Right renal pelvis (tissue), 4 donors: Measurements from ENCODE around the gene NDUFV2. TPM values are rescaled to one million over a fixed set of nuclear protein-coding genes. Genes with fewer than 3 reads are reported as not detected.
"Not testable (repeated sequence)": the region's sequence is repeated elsewhere in the genome, so short reads cannot be mapped to it uniquely, and the experiment has no call there.

ENCODE experiments used
- DNase-seq, 4 donors: peaks; one replicate each; pipeline ENCODE4 v3.0.0-alpha.2; 2013; ENCODE audit warnings: low read depth in 4 of 4, low spot score in 3 of 4, missing footprints in 1 of 4
- polyA plus RNA-seq, 4 donors: library from polyadenylated mRNA; unstranded; fragments of 120-200 nt; gene quantifications; one replicate each; pipeline ENCODE4 v1.2.1, GENCODE V29; 2013; ENCODE audit not compliant: insufficient read length in 4 of 4

The NDUFV2 gene
- polyA plus RNA-seq, 4 donors, result 133 to 163 (median 156) TPM

DNA sequence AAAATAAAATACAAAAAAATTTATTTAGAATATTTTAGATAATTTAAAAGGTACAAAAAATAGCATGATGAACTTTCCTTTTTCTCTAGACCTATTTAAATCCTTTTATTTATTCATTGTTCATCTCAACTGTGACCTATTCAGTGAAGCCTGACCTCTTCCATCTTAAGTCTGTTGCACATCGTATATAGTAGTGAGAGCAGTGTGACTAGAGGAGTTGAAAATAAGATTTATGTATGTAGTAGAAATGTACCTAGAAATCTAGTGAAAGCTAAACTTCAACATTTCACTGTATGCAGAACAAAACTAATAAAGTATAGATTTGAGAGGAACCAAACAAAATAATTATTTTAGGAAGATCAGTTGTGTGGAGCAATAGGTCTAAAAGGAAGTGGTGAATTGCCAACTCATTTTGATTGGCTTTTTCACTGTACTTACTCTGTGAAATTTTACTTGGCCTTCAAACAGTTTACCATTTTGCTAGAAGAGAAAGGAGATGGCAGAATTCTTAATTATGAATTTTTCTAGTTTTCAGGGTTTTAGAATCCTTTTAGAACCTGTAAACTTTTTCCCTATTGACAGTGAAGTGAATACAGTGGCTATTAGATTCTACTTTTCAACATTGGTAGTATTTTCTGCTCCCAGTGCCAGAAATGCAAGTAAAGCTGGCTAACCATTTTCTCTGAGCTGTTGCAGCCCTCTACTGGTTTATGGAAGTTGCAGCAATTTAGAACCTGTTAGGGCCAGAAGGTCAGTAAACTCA, 45.1 kb downstream of the NDUFV2 start:
- DNase-seq, result peak in 3 of 4 donors; percentile 20 to 36 (median 28)

DNA sequence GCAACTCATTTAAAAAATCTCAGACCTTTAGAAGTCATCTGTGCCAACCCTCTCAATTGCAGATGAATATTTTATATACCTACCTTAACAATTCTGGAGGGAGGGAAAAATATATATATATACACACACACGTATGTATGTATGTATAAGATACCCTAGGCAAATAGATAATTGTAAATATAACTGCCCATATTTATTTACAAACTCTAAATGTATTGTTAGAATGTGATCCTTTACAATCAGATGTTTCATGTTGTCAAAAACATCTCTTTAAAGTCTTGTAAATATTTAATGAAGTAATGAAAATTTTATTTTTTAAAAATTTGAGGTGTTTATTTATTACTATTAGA, 45.7 kb downstream of the NDUFV2 start:
- no peak for DNase-seq

DNA sequence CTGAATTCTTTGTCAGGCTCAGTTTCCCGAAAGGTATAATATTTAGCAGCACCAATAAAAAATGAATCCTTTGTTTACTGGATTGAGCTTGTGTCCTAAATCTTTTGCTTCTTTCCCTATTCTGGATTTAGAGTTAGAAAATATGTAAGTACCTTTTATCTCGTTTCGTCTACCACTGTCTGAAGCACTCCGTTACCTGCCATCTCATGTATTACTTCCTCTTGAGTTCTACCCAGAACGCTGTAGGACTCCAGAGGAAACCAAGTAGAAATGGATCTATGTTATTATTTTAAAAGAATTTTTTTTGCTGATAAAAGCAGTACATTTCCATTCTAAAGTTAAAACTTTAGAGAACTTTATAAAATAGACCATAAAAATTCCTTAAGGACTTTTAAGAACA, 47.6 kb downstream of the NDUFV2 start:
- no peak for DNase-seq

DNA sequence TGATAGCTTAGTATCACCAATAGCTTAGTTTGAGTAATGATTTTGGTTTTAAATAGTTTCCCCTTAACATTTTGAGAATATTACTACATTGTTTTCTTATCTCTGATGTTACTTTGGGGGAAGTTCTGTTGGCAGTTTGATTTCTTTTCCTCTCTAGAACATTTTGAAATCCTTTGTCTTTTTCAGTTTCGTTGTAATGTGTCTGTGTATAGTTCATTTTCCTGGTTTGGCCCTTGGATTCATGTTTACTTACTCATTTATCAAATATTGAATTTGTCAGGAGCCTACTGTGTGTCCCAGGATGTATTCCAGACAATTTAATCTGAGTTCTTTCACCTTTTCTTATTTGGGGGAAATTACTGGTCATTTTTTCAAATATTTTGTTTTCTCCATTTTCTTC, 50.8 kb downstream of the NDUFV2 start:
- no peak for DNase-seq

DNA sequence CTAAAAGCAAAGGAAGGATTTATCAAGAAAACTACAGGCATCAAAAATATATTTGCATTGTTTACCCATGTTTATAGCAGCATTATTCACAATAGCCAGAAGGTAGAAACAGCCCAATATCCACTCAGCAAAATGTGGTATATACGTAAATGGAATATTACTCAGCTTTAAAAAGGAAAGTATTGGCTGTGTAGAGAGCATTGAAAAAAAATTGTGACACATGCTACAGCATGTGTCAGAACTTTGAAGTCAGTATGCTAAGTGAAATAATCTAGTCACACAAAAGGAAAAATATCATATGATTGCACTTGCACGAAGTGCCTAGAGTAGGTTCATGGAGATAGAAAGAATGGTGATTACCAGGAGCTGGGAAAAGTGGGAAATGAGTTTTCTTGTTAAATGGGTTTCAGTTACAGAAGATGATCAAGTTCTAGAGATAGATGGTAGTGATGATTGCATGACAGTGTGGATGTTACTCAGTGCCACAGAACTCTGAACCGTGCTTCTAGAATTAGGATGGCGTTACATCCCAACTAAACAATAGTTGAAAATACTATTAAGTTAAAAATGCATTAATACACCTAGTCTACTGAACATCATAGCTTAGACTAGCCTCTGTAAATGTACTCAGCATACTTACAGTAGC, 54.2 kb downstream of the NDUFV2 start:
- DNase-seq, result no peak

DNA sequence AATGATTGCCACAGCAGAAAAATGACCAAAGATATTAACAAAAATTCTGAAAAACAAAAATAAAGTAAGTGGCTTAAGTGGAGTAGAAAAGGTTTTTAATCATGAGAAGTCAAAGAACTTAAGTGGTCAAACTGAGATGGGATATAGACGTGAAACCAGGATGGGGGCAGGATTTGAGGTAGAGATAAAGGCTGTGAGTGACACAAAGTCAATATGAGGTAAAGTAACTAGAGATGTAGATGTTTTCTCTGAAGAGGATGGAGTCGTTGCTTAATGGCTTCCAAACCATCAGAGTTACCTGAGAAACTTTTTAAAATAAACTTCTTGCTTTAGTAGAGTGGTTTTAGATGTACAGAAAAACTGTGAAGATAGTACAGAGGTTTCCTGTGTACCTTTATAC, 55.3 kb downstream of the NDUFV2 start:
- no peak for DNase-seq

DNA sequence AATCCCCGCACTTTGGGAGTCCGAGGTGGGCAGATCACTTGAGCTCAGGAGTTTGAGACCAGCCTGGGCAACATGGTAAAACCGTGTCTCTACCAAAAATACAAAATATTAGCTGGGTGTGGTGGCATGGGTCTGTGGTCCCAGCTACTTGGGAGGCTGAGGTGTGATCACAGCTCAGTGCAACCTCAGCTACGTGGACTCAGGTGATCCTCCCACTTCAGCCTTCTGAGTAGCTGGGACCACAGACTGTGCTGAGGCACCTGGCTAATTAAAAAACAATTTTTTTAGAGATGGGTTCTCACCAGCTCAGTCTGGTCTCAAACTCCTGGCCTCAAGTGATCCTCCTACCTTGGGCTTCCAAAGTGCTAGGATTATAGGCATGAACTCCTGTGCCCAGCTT, 57.5 kb downstream of the NDUFV2 start:
- no peak for DNase-seq

DNA sequence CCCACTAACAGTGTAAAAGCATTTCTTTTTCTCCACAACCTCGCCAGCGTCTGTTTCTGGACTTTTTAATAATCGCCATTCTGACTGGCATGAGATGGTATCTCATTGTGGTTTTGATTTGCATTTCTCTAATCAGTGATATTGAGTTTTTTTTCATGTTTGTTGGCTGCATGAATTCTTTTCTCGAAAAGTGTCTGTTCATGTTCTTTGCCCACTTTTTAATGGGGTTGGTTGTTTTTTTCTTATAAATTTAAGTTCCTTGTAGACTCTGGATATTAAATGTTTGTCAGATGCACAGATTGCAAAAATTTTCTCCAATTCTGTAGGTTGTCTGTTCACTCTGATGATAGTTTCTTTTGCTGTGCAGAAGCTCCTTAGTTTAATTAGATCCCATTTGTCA, 60.2 kb downstream of the NDUFV2 start:
- DNase-seq, result not testable (repeated sequence)

DNA sequence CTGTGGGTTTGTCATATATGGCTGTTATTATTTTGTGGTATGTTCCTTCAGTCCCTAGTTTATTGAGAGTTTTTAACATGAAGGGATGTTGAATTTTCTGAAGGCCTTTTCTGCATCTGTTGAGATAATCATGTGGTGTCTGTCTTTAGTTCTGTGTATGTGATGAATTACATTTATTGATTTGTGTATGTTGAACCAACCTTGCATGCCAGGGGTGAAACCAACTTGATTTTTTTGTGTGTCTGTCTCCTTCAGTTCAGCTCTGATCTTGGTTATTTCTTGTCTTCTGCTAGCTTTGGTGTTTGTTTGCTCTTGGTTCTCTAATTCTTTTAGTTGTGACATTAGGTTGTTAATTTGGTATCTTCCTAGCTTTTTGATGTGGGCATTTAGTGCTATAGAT, 61.6 kb downstream of the NDUFV2 start:
- not testable (repeated sequence) for DNase-seq

DNA sequence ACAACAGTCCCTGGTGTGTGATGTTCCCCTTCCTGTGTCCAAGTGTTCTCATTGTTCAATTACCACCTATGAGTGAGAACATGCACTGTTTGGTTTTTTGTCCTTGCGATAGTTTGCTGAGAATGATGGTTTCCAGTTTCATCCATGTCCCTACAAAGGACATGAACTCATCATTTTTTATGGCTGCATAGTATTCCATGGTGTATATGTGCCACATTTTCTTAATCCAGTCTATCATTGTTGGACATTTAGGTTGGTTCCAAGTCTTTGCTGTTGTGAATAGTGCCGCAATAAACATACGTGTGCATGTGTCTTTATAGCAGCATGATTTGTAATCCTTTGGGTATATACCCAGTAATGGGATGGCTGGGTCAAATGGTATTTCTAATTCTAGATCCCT, 63.4 kb downstream of the NDUFV2 start:
- DNase-seq, result not testable (repeated sequence)

DNA sequence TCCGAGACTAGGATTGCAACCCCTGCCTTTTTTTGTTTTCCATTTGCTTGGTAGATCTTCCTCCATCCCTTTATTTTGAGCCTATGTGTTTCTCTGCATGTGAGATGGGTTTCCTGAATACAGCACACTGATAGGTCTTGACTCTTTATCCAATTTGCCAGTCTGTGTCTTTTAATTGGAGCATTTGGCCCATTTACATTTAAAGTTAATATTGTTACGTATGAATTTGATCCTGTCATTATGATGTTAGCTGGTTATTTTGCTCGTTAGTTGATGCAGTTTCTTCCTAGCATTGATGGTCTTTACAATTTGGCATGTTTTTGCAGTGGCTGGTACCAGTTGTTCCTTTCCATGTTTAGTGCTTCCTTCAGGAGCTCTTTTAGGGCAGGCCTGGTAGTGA, 67.0 kb downstream of the NDUFV2 start:
- DNase-seq, result not testable (repeated sequence)

DNA sequence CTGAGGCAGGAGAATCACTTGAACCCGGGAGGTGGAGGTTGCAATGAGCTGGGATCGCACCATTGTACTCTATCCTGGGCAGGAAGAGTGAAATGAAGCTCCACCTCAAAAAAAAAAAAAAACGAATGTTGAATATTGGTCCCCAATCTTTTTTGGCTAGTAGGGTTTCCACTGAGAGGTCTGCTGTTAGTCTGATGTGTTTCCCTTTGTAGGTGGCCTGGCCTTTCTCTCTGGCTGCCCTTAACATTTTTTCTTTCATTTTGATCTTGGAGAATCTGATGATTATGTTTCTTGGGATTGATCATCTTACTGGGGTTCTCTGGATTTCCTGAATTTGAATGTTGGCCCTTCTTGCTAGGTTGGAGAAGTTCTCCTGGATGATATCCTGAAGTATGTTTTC, 69.4 kb downstream of the NDUFV2 start:
- not testable (repeated sequence) for DNase-seq

DNA sequence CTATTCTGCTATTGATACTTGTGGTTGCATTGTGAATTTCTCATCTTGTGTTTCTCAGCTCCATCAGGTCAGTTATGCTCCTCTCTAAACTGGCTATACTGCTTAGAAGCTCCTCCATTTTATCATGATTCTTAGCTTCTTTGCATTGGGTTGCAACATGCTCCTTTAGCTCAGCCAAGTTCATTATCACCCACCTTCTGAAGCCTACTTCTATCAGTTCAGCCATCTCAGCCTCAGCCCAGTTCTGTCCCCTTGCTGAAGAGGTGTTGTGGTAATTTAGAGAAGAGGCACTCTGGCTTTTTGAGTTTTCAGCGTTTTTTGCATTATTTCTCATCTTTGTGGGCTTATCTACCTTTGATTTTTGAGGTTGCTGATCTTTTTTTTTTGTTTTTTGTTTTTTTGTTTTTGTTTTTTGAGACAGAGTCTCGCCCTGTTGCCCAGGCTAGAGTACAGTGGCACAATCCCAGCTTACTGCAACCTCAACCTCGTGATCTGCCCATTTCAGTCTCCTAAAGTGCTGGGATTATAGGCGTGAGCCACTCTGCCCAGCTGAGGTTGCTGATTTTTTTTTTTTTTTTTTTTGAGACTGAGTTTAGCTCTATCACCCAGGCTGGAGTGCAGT, 70.1 kb downstream of the NDUFV2 start:
- DNase-seq, result no peak

DNA sequence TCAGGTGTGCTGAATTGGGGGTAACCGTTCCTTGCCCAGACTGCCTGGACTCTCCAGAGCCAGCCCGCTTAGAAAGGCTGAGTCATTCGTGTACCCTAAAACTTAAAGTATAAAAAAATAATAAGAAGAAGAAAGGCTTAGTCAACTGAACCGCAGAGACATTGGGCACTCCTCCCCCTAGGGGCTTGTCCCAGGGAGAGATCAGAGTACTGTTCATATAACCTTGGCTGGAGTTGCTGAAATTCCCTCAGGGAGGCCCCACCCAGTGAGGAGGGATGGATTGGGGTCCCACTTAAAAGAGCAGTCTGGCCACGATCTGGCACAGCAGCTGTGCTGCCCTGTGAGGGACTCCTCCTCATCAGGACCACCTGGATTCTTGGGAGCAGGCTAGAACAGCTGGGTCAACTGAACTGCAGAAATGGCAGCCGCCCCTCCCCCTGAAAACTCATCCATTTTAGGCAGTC, 71.3 kb downstream of the NDUFV2 start:
- DNase-seq, result no peak

DNA sequence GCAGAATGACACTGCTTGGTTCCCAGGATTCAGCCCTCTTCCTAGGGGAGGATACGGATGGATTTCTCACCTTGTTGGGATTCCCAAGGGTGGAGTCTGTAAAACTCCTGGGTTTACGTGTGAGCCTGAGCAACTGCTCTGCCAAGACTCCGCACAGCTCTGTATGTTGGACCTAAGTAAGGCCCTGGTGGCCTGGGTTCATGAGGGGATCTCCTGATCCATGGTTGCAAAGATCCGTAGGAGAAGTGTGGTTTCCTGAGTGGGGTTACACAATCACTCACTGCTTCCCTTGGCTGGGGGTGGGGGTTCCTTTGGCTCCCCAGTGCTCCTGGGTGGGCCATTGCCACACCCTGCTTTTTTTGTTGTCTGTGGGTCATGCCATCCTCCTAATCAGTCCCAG, 71.8 kb downstream of the NDUFV2 start:
- no peak for DNase-seq

DNA sequence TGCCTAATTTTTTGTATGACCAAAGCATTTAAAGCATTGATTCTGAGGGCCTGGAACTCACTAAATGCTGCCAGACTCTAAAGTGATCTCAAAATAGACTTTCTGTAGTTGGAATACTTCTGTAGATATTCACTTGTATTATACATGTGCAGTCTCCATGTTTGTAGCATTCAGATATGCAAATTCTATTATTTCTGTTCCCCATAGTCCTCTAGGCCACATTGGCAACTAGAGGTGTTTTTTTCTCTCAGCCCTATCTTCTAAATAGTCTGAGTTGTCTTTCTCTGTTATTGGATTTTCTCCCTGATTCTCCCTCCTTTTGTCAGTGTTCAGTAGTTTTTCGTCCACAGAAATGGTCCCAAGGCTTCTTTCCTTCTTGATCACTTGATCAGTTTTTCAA, 72.6 kb downstream of the NDUFV2 start:
- no peak for DNase-seq

DNA sequence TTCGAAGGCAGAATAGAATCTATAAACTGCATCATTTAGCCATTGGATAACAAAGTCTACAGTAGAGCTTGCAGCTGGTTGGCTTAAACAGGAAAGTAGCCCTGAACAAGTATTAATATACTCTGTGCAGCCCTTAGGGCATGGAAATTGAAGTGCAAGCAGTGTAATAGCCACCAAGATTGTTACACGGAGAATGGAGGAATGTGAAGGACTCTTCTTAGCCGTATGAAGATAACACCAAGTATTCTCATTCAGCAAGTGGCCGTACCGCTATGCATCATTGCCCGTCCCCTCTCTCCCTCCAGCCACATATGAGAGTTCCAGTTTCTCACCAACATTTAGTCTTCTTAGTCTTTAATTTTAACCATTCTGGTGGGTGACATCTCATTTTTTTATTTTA, 74.5 kb downstream of the NDUFV2 start:
- DNase-seq, result no peak

DNA sequence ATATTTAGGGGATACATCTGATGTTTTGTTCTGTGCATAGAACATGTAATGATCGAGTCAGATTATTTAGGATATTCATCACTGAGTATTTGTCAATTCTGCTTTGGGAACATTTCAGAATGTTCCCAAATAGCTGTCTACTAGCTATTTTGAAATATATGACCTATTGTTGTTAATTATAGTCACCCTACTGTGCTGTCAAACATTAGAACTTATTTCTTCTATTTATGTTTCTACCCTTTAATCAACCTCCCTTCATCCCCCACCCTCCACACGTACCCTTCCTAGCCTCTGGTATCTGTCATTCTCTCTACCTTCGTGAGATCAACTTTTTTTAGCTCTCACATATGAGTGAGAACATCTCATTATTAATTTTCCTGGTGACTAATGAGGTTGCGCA, 75.0 kb downstream of the NDUFV2 start:
- DNase-seq, result no peak

DNA sequence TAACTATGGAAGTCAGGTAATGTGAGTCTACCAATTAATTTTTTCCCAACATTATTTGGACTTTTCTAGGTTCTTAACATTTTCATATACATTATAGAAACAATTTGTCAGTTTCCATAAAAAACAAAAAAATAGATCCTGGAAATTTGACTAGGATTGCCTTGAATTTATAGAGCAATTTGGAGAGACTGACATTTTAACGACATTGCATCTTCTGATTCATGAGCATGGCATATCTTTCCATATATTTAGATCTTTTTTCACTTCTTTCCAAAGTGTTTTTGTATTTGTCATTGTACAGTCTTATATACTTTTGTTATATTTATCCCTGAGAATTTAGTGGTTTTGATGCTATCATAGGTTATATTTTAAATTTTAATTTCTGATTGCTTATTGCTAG, 76.1 kb downstream of the NDUFV2 start:
- no peak for DNase-seq

DNA sequence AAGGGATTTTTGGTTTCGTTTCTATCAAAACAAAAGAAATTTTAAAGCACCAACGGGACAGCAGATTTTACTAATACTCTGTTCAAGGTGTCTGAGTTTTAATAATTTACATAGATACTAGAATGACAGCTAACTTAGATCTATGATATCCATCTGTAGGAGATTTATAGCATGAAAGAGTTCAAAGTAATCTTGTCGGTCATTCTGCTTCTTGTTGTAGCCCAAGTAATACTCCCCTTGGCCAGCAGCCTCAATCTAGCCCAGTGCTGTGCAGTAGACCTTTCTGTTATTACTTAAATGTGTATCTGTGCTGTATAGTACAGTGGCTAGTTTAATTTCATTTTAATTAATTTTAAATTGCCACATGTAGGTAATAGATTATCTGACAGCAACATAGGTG, 78.8 kb downstream of the NDUFV2 start:
- no peak for DNase-seq

DNA sequence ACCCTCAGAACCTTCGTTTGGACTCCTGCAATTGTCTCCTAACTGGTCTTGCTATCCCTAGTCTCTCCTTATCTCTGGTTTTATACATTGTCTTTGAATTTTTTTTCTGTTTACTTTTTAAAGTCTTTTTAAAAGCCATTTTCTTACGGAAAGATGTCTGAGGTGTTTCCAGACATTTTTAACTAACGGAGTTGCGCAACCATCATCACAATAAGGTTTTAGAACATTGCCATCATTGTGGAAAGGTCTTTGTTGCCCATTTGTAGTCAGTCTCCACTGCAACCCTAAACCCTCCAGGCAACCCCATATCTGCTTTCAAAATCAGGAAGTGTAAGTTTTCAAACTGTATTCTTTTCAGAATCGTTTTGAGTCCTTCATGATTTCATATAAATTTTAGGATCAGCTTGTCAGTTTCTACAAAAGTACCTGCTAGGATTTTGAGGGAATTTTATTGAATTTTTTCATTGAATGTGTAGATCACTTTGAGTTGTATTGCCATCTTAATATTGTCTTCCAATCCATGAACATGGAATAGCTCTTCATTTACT, 80.4 kb downstream of the NDUFV2 start:
- DNase-seq, result no peak
